Progenitor cell of endocrine pancreas (in vitro differentiated cells): ENCODE results near the gene SNTB2. TPM values are rescaled to one million over a fixed set of nuclear protein-coding genes. Genes with fewer than 3 reads are reported as not detected.

ENCODE experiments used
- DNase-seq: peaks from one replicate; pipeline ENCODE4 v3.0.0; 2021; ENCODE audit warnings: low spot score; ENCODE audit not compliant: unreplicated experiment
- H3K27ac Mint-ChIP-seq: 2 replicates; pipeline ENCODE4 v1.8.0; 2021; ENCODE audit warnings: mild to moderate bottlenecking, moderate library complexity, mixed read lengths
- H3K27me3 Mint-ChIP-seq: 2 replicates; pipeline ENCODE4 v1.8.0; 2021; ENCODE audit warnings: mixed read lengths
- H3K36me3 Mint-ChIP-seq: 2 replicates; pipeline ENCODE4 v1.8.0; 2022; ENCODE audit warnings: mixed read lengths; ENCODE audit not compliant: insufficient read depth
- H3K4me1 Mint-ChIP-seq: 2 replicates; pipeline ENCODE4 v1.8.0; 2021; ENCODE audit warnings: low read depth, mixed read lengths
- H3K4me3 Mint-ChIP-seq: 2 replicates; pipeline ENCODE4 v1.8.0; 2021; ENCODE audit warnings: low read depth, mild to moderate bottlenecking, moderate library complexity, mixed read lengths
- H3K9me3 Mint-ChIP-seq: 2 replicates; pipeline ENCODE4 v1.8.0; 2021; ENCODE audit warnings: low read depth, mixed read lengths
- CTCF ChIP-seq: fragments of 200-600 bp; sonication (generic); IDR thresholded peaks from one replicate; pipeline ENCODE4 v1.5.0; 2021; ENCODE audit warnings: antibody characterized with exemption, mild to moderate bottlenecking; ENCODE audit not compliant: unreplicated experiment
- total RNA-seq: library from RNA; stranded (reverse); gene quantifications from 2 replicates; pipeline ENCODE4 v1.2.1, GENCODE V29; 2021

SNTB2 gene
- total RNA-seq, 1 donor from 2014 or later: 40.9 TPM

- no peaks in the 10 kb centered on the region for H3K27me3 Mint-ChIP-seq
- no peak for TF ChIP-seq CTCF
- no peak for DNase-seq
These were observed 153.2 kb downstream of the SNTB2 start for GRCh38 chr16:69340095-69340644.

GRCh38 chr16:69344171-69344570 is 157.2 kb downstream of the SNTB2 start:
- Mint-ChIP-seq H3K27ac (no peak overlapping the region), H3K27me3 (no peaks in the 10 kb centered on the region), H3K4me3 (no peak overlapping the region), H3K4me1 (peaks cover 14% of the 10 kb centered on the region), H3K9me3 (no peaks in the 10 kb centered on the region), H3K36me3 (peaks cover 10% of the 10 kb centered on the region)
- TF ChIP-seq CTCF: no peak
- DNase-seq: no peak

More at GRCh38 chr16:69340095-69340644, 153.2 kb downstream of the SNTB2 start:
- peaks cover 26% of the 10 kb centered on the region for H3K4me1 Mint-ChIP-seq
- peaks cover 10% of the 10 kb centered on the region for H3K36me3 Mint-ChIP-seq
- peak overlapping the region; percentile 100 for H3K4me3 Mint-ChIP-seq
- no peaks in the 10 kb centered on the region for H3K9me3 Mint-ChIP-seq
- peak overlapping the region; percentile 98 for H3K27ac Mint-ChIP-seq

GRCh38 chr16:69345923-69346322 is 159.0 kb downstream of the SNTB2 start:
- Mint-ChIP-seq H3K27ac (no peak overlapping the region), H3K9me3 (no peaks in the 10 kb centered on the region), H3K36me3 (peaks cover 7% of the 10 kb centered on the region), H3K4me3 (no peak overlapping the region), H3K4me1 (peaks cover 8% of the 10 kb centered on the region), H3K27me3 (no peaks in the 10 kb centered on the region)
- TF ChIP-seq CTCF: no peak
- DNase-seq: no peak

GRCh38 chr16:69346683-69347082 is 159.7 kb downstream of the SNTB2 start:
- Mint-ChIP-seq H3K36me3 (peaks cover 5% of the 10 kb centered on the region), H3K4me3 (no peak overlapping the region), H3K4me1 (peaks cover 13% of the 10 kb centered on the region), H3K27me3 (no peaks in the 10 kb centered on the region), H3K27ac (no peak overlapping the region), H3K9me3 (no peaks in the 10 kb centered on the region)
- TF ChIP-seq CTCF: no peak
- DNase-seq: no peak

- Mint-ChIP-seq H3K27me3 (no peaks in the 10 kb centered on the region), H3K27ac (no peak overlapping the region), H3K4me3 (no peak overlapping the region), H3K4me1 (peaks cover 17% of the 10 kb centered on the region), H3K36me3 (peaks cover 5% of the 10 kb centered on the region), H3K9me3 (no peaks in the 10 kb centered on the region)
- no peak for DNase-seq
- TF ChIP-seq CTCF: no peak
These were observed 161.3 kb downstream of the SNTB2 start for GRCh38 chr16:69348222-69348621.
